Hippocampal formation (tissue), 2 donors: ENCODE results near the gene RNASE11.
"Not testable (repeated sequence)": the region's sequence is repeated elsewhere in the genome, so short reads cannot be mapped to it uniquely, and the experiment has no call there.

ENCODE experiments used
- DNase-seq, 2 donors: peaks; one replicate each; lab custom pipeline; 2025; lab: John Stamatoyannopoulos, UW

The RNASE11 gene

DNA sequence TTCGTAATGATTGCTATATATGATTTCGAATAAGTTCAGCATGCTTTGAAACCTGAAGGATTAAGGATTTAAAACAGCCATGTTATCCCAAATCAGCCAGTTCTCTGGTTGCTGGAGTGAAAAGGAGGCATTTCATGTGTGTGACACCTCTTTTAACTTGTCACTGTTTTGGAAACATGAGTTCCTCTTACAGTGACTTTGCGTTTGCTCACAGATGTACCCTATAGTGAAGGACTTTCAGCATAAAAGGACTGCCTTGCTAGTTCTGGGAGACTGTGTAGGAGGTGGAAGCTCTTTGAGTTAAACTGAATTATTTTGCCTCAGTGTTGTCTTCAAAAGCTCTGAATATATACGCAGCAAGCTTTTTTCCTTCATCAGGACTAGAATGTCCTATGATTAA, 7.6 kb downstream of the RNASE11 start:
- no peak for DNase-seq

DNA sequence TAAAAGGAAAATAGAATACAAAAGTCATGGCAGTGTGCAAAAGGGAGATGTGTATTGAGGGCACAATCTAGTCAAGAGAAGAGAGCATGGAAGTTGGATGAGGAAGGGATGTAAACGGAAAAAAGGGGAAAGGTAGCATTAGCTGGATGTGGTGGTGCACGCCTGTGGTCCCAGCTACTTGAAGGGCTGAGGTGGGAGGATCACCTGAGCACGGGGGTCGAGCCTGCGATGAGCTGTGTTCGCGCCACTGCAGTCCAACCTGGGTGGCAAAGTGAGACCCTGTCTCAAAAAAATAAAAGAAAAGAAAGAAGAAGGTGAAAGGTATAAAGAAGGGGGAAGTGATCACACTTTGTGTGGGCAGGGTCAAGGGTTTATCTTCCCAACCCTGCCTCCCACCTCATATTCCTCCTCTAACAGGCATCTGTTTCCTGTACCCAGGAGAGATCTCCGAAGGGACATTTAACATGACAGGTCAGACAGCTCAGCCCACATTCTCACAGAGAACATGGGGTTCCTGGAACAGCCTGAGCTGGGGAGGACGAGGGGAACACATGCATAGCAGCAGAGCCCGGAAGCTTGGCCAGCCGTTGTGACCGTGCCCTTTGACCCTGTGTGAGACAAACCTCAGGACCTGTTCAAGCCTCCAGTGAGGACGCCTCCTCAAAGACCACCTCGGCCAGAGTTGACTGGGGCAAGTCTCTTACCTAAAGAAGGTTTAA, 8.9 kb downstream of the RNASE11 start:
- no peak for DNase-seq

DNA sequence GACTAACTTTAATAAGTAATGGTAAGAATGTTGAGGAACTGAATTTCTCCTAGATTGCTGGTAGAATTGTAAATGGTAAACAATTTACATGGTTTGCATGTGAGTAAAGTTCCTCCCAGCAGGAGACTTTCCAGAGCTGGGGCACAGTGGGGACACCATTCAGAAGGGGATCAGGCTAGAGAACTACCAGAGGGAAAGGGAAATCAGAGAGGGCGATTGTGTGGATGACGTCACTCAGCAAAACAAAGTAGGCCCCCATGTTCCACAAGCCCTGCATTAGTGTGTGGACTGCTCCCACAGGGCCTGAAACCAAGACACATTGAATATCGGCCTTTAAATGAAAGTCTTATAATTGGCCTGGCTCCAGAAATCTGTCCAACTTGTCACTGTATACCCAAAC, 9.5 kb downstream of the RNASE11 start:
- no peak for DNase-seq

DNA sequence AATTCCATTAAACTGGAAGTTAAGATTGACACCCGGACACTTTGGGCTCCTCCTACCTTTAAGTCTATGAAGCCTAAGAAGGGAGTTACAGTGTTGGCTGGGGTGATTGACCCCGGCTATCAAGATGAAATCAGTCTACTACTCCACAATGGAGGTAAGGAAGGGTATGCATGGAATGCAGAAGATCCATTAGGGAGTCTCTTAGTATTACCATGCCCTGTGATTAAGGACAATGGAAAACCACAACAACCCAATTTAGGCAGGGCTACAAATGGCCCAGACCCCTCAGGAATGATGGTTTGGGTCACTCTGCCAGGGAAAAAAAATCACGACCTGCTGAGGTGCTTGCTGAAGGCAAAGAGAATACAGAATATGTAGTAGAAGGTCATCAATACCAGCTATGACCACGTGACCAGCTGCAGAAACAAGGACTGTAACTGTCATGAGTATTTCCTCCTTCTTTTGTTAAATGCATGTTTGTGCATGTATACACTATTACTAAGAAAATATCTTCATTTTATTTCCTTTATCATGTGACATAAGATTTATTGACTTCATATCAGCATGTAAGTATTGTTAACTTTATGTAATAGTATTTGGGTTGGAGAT, 15.3 kb downstream of the RNASE11 start:
- not testable (repeated sequence) for DNase-seq

DNA sequence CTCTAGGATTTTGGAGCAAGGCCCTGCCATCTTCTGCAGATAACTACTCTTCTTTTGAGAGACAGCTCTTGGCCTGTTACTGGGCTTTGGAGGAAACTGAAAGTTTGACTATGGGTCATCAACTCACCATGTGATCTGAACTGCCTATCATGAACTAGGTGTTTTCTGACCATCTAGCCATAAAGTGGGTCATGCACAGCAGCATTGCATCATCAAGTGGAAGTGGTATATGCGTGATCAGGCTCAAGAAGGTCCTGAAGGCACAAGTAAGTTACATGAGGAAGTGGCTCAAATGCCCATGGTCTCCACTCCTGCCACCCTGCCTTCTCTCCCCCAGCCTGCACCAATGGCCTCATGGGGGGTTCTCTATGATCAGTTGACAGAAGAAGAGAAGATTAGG, 17.1 kb downstream of the RNASE11 start:
- DNase-seq: not testable (repeated sequence)

DNA sequence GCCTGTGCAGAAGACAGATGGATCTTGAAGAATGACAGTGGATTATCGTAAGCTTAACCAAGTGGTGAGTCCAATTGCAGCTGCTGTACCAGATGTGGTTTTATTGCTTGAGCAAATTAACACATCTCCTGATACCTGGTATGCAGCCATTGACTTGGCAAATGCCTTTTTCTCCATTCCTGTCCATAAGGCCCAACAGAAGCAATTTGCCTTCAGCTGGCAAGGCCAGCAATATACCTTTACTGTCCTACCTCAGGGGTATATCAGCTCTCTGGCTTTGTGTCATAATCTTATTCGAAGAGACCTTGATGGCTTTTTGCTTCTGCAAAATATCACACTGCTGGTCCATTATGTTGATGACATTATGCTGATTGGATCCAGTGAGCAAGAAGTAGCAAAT, 17.9 kb downstream of the RNASE11 start:
- DNase-seq: not testable (repeated sequence)

DNA sequence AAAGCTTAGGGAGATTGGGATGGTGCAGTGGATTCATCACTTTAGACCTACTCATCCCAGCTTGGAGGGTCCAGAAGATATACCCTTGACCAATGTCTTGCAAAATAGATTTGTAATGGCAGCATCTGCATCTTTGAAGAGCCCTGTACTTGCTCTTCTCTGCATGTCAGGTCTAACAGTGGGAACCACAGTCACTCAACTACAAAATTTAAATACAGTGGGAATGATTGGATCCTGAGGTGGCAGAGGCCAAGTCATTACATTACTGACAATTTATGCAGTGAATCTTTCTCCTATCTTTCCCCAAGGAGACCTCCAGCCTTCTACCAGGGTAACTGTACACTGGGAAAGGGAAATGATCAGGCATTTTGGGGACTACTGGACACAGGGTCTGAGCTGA, 18.7 kb downstream of the RNASE11 start:
- DNase-seq: no peak

DNA sequence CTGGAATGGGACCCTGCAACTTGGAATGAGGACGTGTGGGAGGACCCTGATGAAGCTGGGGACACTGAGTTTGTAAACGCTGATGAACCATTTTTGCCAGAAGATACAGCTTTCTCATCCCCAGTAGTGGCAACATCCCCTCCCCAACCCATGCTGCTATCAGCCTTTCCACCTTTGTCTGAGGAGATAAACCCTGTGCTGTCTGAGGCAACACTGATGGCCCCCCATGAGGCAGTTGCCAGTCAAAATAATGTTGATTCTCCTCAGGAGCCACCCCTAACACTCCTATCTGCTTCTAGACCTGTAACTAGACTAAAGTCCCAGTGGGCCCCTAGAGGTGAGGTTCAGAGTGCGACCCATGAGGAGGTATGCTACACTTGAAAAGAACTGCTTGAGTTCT, 19.4 kb downstream of the RNASE11 start:
- DNase-seq: no peak

DNA sequence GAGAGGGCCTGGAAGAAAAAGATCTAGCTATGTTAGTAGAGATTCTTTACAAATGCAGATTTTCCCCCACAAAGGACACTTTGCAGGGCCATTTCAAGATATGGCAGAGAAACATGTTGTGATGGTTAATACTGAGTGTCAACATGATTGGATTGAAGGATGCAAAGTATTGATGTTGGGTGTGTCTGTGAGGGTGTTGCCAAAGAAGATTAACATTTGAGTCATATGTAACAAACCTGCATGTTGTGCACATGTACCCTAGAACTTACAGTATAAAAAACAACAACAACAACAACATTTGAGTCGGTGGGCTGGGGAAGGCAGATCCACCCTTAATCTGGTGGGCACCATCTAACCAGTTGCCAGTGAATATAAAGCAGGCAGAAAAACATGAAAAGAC, 20.6 kb downstream of the RNASE11 start:
- not testable (repeated sequence) for DNase-seq

DNA sequence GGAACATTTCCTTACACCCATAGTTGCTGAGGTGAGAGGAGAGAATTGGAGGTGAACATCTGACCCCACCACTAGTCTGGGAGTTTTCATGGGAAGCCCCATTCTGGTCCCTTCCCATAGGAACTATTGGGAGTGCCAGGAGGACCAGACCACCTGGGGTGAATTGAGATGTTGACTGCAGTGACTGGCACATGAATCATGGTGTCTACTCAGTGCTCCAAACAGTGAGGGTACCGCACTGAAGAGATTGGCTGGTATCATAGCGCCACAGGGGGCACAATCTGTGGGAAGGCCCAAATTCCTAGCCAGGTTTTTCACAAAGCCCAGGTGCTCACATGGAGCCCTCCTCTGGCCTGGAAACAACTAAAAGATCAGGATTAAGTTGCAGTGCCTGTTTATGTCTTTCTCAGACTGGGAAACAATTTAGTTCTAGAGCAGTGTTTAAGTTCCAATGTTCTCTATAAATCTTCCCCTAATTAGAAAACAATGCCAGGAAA, 23.3 kb downstream of the RNASE11 start:
- no peak for DNase-seq

DNA sequence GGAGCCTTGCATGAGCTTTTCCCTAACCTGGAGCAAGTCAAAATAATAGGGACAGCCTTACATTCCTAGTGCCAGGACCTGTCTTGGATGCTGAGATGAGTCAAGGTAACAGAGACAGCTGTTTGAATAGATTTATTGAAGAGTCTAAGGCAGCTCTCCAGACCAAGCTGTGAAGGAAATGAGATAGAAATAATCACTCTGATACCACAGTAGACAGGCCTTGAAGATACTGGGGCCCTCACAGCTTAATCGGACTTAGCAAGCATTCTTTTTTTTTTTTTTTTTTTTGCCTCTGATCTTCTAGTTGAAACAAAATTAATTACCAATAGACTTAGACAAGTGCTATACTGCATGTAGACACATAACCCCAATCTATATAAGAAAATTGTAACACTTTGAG, 23.8 kb downstream of the RNASE11 start:
- no peak for DNase-seq

DNA sequence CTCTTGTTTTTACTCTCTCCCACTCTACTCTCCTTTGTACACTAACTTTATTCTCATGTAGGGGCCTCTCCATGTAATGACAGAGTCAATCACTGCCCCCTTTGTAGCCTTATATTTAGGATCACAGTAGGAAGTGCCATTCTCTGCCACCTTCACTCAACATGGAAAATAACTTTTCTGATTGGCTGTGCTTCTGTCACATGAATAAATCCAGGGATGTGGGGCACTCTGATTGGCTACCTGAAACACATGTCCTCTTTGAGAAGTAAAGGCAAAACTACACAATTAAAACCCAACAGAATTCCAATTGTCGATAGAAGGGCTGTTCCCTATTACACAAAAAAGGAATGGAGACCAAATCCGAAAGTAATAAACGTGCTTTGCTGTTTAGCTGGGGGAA, 26.8 kb downstream of the RNASE11 start, which contains the start of gene RNASE9:
TSS of gene RNASE9 (minus strand) at position 87 of the 400 bp plus-strand sequence.
- DNase-seq: no peak

DNA sequence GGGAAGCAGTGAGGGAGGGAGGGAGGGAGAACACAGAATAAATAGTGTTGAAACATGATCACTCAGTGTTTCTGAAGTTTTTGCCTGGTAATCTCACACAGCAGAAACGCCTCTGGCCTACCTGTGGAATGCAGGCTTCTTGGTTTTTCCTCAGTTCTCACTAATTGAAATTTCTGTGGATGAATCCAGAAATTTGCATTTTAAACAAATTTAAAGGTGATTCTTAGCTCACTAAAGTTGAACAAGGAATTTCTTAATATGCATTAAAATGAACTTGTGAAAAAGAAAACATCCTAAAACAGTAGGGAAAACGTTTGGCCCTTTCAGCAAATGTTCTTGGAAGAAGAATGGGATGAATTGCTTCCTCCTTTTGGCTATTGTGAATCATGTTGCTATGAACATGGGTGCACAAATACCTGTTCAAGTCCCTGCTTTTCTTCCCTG, 28.3 kb downstream of the RNASE11 start:
- DNase-seq: no peak

DNA sequence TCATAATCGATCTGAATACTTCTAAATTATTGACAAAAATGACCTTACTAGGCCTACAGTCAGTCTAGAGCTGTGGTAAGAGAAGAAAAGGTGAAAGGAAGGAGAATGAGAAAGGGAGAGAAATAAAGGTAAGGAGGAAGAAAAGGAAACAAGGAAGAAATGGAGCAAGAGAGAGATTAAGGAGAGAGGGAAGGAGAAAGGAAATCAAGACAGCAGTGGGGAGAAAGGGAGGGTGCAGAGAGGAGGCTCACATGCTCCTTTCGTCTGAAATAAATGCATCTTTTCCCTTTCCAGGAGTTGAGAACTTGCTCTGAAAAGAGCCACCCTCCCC, 30.6 kb downstream of the RNASE11 start:
- no peak for DNase-seq

DNA sequence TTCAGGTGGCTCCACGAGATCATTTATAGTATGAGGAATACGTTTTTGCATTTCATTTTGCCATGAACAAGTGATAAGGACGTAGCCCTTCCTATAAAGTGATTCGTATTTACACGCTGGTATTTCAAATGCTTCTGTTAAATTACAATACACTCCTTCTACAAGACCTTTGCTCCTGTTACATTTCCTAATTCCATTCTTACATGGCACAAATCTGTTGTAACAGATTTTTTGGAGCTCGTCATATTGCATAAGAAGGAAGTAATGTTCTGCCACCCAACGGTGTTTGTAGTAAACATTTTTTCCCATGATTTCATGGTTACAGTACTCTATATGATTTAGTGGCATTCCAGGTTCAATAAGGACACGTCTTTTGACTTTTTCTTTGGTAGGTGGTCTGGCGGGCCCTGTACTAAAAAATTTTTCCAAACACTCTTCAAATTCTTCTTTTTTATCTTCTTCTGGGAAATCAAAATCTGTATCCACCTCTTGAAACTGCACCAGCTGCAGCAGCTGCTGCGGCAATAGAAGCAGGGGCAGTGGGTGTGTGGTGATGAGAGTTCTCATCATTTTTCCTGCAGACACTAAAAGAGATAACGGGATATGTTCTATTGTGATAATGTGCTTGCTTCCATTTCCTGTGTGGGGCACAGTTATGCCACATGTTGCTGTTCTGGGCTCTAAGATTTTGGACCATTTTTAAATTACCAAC, 31.1 kb downstream of the RNASE11 start:
- DNase-seq: no peak

DNA sequence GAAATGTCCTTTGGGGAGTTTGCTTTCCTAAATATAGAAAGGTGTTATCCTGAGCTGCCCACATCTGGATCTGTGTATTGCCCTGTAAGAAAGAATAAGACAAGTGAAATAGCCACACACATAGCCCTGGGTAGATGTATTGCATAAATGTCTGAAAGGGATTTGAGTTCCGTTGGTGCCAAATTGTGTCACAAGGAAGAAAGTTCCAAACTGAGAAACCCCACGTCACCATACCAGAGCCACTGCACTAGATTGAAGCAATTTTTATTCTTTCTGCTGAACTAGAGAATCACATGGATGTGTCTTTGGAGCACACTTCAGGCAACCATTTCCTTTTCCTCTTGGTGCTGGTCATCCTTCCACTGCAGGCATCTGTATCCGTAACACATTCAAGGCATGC, 32.0 kb downstream of the RNASE11 start:
- DNase-seq: no peak

DNA sequence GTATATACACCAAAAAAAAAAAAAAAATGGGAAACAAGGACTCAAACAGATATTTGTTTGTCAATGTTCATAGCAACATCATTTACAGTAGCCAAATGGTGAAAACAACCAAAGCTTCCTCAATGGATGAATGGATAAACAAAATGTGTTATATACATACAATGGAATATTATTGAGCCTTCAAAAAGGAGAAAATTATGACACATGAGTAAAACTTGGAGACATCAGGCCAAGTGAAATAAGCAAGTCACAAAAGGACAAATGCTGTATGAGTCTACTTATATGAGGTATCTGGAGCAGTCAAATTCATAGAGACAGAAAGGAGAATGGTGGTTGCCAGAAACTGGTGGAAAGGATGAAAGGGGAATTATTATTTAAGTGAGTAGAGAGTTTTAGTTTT, 34.8 kb downstream of the RNASE11 start:
- DNase-seq: no peak

DNA sequence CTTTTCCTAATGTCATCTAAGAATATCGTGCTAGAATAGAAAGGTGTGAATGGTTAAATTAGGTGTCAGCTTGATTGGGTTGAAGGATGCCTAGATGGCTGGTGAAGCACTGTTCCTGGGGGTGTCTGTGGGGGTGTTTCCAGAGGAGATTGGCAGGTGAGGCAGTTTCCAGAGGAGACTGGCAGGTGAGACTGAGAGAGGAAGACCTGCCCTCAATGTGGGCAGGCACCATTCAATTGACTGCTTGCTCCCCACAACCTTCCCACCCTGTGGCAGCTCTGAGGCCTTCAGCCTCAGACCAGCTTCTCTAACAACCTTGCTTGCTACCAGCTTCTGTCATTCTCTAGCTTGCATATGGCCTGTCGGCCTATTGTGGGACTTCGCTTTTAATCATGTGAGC, 36.2 kb downstream of the RNASE11 start:
- no peak for DNase-seq

DNA sequence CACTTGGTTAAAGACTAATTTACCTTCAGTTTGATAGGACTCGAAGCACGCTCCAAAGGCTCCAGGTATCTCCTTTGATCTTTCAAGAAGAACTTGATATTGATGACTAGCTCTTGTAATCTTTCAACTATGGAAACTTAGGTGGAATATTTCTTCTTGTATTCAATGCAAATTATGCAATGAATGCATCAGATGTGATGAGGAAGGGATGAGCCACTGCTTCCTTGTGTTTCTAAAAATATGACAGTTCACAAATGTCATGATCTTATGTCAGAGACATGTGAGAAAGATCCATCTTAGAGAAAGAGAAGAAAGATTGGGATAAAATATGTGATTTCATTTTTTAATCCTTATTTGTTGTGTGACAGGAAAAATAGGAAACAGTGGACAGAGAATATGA, 36.9 kb downstream of the RNASE11 start:
- DNase-seq: no peak

DNA sequence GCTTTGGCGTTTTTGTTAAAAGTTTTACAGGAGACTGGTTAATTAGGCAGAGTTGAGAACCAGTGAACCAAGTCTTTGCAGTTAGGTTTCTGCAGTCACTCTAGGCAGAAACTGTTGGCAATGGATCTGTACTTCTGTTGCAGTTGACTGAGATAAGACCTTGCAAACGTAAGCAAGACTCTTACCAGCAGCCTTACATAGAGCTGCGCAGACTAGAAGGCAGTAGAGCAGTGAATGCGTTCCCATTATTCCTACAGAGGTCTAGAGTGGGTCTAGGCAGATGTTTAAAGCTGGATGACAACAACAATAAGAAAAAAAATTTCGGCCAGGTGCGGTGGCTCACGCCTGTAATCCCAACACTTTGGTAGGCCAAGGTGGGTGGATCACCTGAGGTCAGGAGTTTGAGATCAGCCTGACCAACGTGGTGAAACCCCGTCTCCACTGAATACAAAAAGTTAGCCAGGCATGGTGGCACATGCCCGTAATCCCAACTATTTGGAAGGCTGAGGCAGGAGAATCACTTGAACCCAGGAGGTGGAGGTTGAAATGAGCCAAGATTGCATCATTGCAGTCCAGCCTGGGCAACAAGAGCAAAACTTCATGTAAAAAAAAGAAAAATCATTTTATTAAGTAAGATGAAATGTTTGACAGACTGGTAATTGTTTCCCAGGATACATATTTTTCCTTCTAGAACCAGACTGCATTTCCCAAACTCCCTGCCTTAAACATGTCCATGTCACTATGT, 39.2 kb downstream of the RNASE11 start:
- no peak for DNase-seq

DNA sequence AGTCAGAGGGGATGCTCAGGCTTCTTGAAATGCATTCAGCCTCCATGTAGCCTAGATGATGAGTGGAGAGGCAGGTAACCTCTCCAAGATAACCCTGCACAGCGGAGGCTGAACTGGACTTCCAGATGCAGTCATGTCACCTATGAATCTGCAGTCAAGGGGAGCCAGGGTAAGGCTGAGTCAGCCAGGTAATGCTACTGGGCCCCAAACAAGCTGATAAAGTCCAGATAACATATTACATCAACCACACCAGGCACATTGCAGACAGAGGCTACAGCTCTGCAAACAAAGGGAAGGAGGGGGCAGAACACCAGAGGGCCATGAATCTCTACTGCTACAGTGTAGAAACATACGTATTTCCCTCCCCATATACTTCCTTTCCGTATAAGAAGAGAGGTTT, 40.9 kb downstream of the RNASE11 start:
- no peak for DNase-seq

DNA sequence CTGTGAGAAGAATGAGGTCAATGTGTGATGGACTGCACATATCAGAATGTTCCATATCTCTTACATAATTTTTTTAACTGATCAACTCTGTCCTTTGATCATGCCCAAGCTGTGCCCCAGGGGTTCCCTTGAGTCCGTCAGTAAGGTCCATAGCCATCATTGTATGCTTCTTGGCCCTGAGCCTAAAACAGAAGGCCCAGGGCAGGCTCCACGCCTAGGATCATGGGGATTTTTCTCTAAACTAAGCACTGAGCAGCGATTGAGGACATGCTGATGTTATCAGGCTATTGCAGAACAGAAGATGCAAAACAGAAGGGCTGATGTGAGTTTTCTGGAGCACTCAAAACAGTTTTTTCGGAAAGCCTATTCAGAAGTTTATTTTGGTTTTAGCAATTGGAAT, 47.9 kb downstream of the RNASE11 start:
- no peak for DNase-seq
